ENCODE results near the gene CD3D.

GRCh38 chr11:118358071-118358470 lies 15.6 kb upstream of the CD3D start:
- TF ChIP-seq, protein P1, sequence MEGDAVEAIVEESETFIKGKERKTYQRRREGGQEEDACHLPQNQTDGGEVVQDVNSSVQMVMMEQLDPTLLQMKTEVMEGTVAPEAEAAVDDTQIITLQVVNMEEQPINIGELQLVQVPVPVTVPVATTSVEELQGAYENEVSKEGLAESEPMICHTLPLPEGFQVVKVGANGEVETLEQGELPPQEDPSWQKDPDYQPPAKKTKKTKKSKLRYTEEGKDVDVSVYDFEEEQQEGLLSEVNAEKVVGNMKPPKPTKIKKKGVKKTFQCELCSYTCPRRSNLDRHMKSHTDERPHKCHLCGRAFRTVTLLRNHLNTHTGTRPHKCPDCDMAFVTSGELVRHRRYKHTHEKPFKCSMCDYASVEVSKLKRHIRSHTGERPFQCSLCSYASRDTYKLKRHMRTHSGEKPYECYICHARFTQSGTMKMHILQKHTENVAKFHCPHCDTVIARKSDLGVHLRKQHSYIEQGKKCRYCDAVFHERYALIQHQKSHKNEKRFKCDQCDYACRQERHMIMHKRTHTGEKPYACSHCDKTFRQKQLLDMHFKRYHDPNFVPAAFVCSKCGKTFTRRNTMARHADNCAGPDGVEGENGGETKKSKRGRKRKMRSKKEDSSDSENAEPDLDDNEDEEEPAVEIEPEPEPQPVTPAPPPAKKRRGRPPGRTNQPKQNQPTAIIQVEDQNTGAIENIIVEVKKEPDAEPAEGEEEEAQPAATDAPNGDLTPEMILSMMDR (IDR thresholded peaks at IDR 0.05), result no peak
- no peak for TF ChIP-seq POLR2A (IDR thresholded peaks at IDR 0.05)

Measured in heart left ventricle (tissue), 13 donors.